ENCODE data around the gene NR4A2. TPM values are rescaled to one million over a fixed set of nuclear protein-coding genes. Genes with fewer than 3 reads are reported as not detected.
A peak's percentile ranks its signal among the peaks of the same experiment; 100 is the strongest.

Gene NR4A2
- 0.32 TPM in 1 of 2 replicates, not detected in the other for total RNA-seq

DNA sequence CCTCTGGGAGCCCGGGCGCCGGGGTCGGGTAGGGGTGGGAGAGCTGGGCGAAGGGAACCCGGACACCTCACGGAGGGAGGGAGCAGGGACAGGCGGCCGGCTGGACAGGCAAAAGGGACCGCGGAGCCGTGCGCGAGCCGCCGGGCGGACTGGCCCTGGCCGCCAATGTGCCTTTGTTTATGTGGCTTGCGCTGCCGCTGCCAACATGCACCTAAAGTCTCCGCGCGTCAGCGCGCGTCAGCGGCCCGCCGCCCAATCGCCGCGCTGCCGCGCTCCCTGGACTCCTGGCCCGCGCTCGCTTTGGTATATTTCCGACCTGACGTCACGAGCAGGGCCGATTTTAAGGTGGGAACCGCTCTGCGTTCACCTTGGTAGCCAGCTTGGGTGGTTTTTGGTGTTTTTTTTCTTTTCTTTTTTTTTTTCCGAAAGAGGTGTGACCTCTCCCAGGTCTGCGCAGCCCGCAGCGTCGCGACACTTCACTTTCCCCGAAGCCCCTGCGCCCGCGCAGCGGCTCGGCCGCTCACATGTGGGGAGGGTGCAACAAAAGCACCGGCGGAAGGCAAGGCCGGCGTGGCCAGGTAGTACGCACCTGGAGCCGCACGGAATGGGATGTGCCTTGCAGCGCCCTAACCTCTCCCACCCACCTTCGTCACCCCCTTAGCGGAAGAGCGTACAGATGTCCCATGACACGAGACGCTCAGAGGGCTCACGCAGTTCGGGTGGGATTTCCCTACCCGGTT, at the start of gene NR4A2:
TSS of gene NR4A2 (minus strand) at position 188 of the 740 bp plus-strand sequence. CDS start 2,535 bp downstream, outside the sequence.
- no peak for TF ChIP-seq CTCF (IDR thresholded peaks at IDR 0.05; ENCODE audit: insufficient read depth, low read depth, low read length)
- peak within 1 kb of the TSS; percentile 82 for H3K4me3 ChIP-seq (ENCODE audit: low read depth, low read length)
- peak; percentile 94 for DNase-seq (ENCODE audit: low read depth)

- no peak for DNase-seq (ENCODE audit: low read depth)
- no peak overlapping the region for H3K4me3 ChIP-seq (ENCODE audit: low read depth, low read length)
- no peak for TF ChIP-seq CTCF (IDR thresholded peaks at IDR 0.05; ENCODE audit: insufficient read depth, low read depth, low read length)
These were observed 47.7 kb upstream of the NR4A2 start for GRCh38 chr2:156380117-156380645.

- no peak for TF ChIP-seq CTCF (IDR thresholded peaks at IDR 0.05; ENCODE audit: insufficient read depth, low read depth, low read length)
- no peak for DNase-seq (ENCODE audit: low read depth)
- no peak overlapping the region for H3K4me3 ChIP-seq (ENCODE audit: low read depth, low read length)
These were observed 47.2 kb upstream of the NR4A2 start for GRCh38 chr2:156379714-156380113.

- TF ChIP-seq CTCF (IDR thresholded peaks at IDR 0.05; ENCODE audit: insufficient read depth, low read depth, low read length) = no peak
- DNase-seq (ENCODE audit: low read depth) = no peak
- H3K4me3 ChIP-seq (ENCODE audit: low read depth, low read length) = no peak overlapping the region
These were observed 46.5 kb upstream of the NR4A2 start for GRCh38 chr2:156379071-156379470.

- no peak for TF ChIP-seq CTCF (IDR thresholded peaks at IDR 0.05; ENCODE audit: insufficient read depth, low read depth, low read length)
- H3K4me3 ChIP-seq (ENCODE audit: low read depth, low read length) = no peak overlapping the region
- DNase-seq (ENCODE audit: low read depth) = no peak
These were observed 34.2 kb upstream of the NR4A2 start for GRCh38 chr2:156366753-156367152.

DNA sequence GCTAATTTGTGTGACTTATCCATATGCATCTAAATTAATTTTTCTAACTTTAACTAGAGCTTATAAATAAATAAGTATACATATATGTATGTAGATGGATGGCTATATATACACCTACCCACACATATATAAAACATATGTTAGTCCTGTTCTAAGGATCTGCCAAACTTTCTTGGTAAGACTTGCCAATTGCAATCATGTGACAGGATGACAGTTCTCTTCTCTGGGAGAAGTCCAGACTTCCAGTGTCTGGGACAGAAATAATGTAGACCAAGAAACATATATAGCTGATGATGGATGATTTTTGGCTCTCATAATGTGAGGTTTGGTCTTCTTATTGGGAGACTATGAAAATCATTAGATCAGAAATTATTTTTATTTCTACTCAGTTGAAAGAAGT, 30.6 kb upstream of the NR4A2 start:
- H3K4me3 ChIP-seq (ENCODE audit: low read depth, low read length) = no peak overlapping the region
- TF ChIP-seq CTCF (IDR thresholded peaks at IDR 0.05; ENCODE audit: insufficient read depth, low read depth, low read length) = no peak
- DNase-seq (ENCODE audit: low read depth) = no peak
